ENCODE measurements around the gene ANKHD1. TPM values are rescaled to one million over a fixed set of nuclear protein-coding genes. Genes with fewer than 3 reads are reported as not detected.

The ANKHD1 gene
- total and polyA plus RNA-seq, 9 donors = 48.3 to 141 (median 110) TPM

DNA sequence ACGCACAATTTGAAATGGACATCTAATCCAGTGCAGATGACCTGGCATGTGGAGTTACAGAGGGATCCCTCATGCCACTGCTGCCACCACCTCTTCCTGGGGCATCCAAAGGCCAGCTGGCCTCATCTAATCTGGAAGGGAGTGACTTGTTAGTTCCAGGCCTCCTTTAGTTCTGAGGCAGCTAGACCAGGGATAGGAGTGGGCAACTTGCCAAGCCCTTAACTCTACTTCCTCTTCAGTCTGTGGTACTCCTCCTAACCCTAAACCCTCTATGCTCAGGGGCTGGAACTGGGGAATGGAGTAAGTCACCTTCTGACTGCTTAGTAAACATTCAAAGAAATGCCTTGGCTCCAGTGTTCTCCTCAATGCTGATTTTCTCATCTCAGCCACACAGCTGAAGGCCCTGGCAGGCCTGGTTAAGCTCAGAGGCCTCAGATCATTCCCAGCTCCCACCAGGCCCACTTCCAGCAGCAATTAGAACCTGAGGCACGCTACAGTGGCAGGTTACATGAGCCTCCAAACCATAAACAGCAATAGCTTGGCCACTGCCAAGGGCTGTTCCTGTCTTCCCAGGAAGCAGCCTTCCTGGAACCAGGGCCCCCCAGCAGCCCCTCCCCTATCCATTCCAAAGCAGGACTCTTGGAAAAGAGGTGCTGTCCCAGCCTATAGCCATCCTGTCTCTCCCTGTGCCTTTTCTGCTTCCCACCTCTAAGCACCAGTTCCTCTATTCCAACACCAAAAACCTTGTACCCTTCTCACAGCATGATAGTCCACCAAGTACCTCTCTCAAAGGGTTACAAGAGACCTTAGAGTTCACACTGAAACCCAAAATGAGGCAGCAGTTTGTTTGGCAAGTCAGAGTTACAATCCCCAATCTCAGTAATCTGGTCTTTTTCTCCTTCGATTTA is 147.9 kb downstream of the ANKHD1 start:
- no peaks in the 10 kb centered on the region for H3K9me3 ChIP-seq
- intact Hi-C loops (cut with DNase I) = loop anchor here in 2 of 4 donors (5.0 kb wide), 3 partner anchors 93 to 147 kb away; partner anchors contain the start of genes ANKHD1 (in 1 of the 2), IK (in 1 of the 2) and NDUFA2 (in 1 of the 2)
- H3K27me3 ChIP-seq = no peaks in the 10 kb centered on the region
- TF ChIP-seq POLR2A (IDR thresholded peaks at IDR 0.05) = no peak
- TF ChIP-seq EP300 (IDR thresholded peaks at IDR 0.05) = no peak
- TF ChIP-seq, protein P1, sequence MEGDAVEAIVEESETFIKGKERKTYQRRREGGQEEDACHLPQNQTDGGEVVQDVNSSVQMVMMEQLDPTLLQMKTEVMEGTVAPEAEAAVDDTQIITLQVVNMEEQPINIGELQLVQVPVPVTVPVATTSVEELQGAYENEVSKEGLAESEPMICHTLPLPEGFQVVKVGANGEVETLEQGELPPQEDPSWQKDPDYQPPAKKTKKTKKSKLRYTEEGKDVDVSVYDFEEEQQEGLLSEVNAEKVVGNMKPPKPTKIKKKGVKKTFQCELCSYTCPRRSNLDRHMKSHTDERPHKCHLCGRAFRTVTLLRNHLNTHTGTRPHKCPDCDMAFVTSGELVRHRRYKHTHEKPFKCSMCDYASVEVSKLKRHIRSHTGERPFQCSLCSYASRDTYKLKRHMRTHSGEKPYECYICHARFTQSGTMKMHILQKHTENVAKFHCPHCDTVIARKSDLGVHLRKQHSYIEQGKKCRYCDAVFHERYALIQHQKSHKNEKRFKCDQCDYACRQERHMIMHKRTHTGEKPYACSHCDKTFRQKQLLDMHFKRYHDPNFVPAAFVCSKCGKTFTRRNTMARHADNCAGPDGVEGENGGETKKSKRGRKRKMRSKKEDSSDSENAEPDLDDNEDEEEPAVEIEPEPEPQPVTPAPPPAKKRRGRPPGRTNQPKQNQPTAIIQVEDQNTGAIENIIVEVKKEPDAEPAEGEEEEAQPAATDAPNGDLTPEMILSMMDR (IDR thresholded peaks at IDR 0.05) = no peak
- peaks cover 15% of the 10 kb centered on the region for H3K4me1 ChIP-seq (ENCODE audit: insufficient read depth)
- peak overlapping the region; percentile 9 to 96 for H3K27ac ChIP-seq
- no peaks in the 10 kb centered on the region for H3K36me3 ChIP-seq
- 68 to 70% (median 69%) methylated on average over 3 of the region's 3 CpGs for WGBS, 3 donors
- DNase-seq = peak in 3 of 5 donors; percentile 42 to 54 (median 46)
- H3K4me3 ChIP-seq = no peak overlapping the region

DNA sequence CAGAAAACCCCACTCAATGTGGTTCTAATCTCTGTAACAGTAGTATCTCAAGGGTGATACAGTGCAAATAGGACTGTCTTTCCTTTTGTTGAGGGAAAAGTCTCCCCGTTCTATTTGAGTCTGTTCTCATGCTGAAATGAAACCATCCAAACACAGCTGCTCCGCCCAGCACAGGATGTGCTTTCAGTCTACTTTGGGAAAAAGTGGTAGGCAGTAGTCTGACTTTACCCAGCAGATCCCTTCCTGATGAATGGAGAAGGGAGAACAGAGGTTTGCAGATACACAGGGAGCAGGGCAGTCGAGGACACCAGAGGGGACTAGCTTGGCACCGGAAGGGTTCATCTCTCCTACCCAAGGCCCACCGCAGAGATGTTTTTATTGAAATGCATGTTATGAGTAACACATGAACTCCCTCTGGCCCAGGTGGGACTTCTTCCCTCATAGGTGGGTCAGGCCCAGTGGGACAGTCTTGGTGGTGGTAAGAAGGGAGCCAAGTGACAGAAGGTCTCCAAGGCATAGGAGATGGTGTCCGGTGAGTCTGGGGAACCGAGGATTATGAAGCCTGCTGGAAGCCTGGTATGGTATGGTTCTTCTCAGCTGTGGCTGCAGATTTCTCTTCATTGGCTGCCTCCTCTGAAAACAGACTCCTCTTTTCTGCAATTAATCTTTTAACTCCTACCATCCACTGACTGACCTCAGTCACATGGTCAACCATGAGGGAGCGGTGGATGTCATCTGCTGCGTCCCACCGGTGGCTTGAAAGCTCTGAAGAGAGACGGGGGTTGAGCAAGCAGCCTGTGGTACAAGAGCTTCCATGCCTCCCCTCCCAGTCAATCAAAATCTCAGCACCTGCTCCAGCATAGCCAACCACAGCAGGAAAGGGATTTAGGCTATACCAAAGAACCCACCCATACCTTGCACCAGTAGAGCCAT is 148.8 kb downstream of the ANKHD1 start:
- no peaks in the 10 kb centered on the region for H3K36me3 ChIP-seq
- TF ChIP-seq, protein P1 (IDR thresholded peaks at IDR 0.05) = no peak
- no peak for TF ChIP-seq EP300 (IDR thresholded peaks at IDR 0.05)
- TF ChIP-seq POLR2A (IDR thresholded peaks at IDR 0.05) = no peak
- WGBS, 3 donors = 79 to 83% (median 80%) methylated on average over 11 of the region's 11 CpGs
- H3K4me3 ChIP-seq = no peak overlapping the region
- H3K4me1 ChIP-seq (ENCODE audit: insufficient read depth) = peaks cover 15% of the 10 kb centered on the region
- no peaks in the 10 kb centered on the region for H3K9me3 ChIP-seq
- H3K27ac ChIP-seq = no peak overlapping the region
- DNase-seq = no peak
- no peaks in the 10 kb centered on the region for H3K27me3 ChIP-seq
- intact Hi-C loops (cut with DNase I) = no loop called here

DNA sequence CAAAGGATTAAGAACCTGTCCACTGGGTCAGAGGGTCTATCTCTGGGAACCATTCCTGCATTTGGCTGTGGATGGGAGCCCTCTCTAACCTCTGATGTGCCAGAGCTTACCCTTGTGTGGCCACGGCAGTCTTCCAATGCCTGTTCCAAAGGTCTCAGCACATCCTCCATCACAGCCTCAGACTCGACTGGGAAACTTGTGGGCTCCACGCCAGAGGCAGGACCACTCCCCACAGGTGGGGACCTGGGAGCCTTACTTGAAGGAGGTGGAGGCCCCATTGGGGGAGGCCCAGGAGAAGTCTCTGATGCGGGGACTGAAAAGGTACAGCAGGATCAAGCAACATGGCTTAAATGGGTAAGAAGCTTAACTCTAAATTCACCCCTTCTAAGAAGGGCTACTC is 150.2 kb downstream of the ANKHD1 start:
- Histone ChIP-seq H3K27ac (no peak overlapping the region), H3K4me3 (no peak overlapping the region), H3K9me3 (no peaks in the 10 kb centered on the region), H3K36me3 (no peaks in the 10 kb centered on the region), H3K4me1 (ENCODE audit: insufficient read depth) (peaks cover 16% of the 10 kb centered on the region), H3K27me3 (no peaks in the 10 kb centered on the region)
- no peak for DNase-seq
- WGBS, 3 donors = 76 to 81% (median 77%) methylated on average over 3 to 4 of the region's 4 CpGs
- intact Hi-C loops (cut with DNase I) = no loop called here
- TF ChIP-seq POLR2A (IDR thresholded peaks at IDR 0.05) = no peak

DNA sequence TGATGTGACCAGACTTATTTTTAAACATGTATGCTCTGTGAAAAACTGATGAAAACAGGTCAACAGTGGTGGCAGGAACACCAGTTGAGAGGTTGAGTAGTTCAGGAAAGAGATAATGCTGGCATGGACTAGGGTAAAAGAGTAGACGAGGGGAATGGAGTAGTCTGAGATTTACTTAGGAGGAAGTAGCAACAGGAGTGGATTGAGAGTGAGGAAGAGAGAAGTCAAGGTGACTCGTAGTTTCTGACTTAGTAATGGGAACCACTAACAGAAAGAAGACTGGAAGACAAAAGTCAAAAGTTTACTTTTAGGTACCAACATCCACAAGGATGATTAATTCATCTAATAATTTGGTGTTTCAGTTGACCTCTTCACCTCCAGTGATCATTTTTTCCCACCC is 152.0 kb downstream of the ANKHD1 start:
- no peak overlapping the region for H3K4me3 ChIP-seq
- 79 to 85% (median 85%) methylated on average over 2 of the region's 2 CpGs for WGBS, 3 donors
- H3K36me3 ChIP-seq = no peaks in the 10 kb centered on the region
- TF ChIP-seq POLR2A (IDR thresholded peaks at IDR 0.05) (no peak), EP300 (IDR thresholded peaks at IDR 0.05) (no peak)
- TF ChIP-seq, protein P1 (IDR thresholded peaks at IDR 0.05) = no peak
- intact Hi-C loops (cut with DNase I) = no loop called here
- peaks cover 11% of the 10 kb centered on the region for H3K4me1 ChIP-seq (ENCODE audit: insufficient read depth)
- H3K27me3 ChIP-seq = no peaks in the 10 kb centered on the region
- no peaks in the 10 kb centered on the region for H3K9me3 ChIP-seq
- H3K27ac ChIP-seq = no peak overlapping the region
- no peak for DNase-seq

Data from ovary (tissue), 9 donors.